GM12864 (cell line): Measurements from ENCODE around the gene RSPH9.
A peak's percentile ranks its signal among the peaks of the same experiment; 100 is the strongest.

Source experiments
- DNase-seq: peaks from one replicate; pipeline ENCODE4 v3.0.0-alpha.2; 2011; ENCODE audit warnings: low read depth
- H3K4me3 ChIP-seq: 2 replicates; pipeline ENCODE4 v1.5.1; 2011; ENCODE audit warnings: mild to moderate bottlenecking, low read depth, low read length, control low read depth
- CTCF ChIP-seq: IDR thresholded peaks from 2 replicates; pipeline ENCODE4 v1.5.1; 2011; ENCODE audit warnings: low read depth, mild to moderate bottlenecking, moderate library complexity, low read length, control low read depth, inconsistent platforms; ENCODE audit errors: missing control alignments

The RSPH9 gene

DNA sequence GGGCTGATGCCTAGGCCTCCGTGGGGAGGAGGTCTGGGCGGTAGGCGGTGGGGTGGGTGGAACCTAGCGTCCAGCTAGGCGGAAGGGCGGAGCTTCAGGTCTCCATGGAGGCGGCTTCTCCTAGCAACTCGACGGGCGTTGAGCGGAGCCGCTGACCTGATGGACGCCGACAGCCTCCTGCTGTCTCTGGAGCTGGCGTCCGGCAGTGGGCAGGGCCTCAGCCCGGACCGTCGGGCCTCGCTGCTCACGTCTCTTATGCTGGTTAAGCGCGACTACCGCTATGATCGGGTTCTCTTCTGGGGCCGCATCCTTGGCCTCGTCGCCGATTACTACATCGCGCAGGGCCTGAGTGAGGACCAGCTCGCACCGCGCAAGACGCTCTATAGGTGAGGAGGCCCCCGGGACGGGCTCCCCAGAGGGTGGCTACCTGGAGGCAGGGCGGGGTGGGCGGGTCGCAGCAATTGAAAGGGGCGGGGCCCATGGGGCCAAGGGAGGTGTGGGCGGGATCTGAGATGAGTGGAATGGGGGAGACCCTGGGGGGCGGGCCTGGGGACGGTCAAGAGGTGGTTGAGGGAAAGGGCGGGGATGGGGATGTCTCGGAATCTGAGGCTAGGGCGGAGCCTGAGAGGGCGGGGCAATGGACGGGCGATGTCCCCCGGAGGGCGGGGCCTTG, at the start of gene RSPH9:
Gene RSPH9 (plus strand): TSS at position 97 of the 673 bp plus-strand sequence. CDS start 63 bp downstream, at position 160.
- peak within 1 kb of the TSS; percentile 30 for H3K4me3 ChIP-seq
- DNase-seq, result no peak
- no peak for TF ChIP-seq CTCF

- TF ChIP-seq CTCF, result no peak
- DNase-seq, result no peak
- H3K4me3 ChIP-seq, result no peak overlapping the region
Measured at GRCh38 chr6:43600595-43600994, 44.2 kb upstream of the RSPH9 start.

DNA sequence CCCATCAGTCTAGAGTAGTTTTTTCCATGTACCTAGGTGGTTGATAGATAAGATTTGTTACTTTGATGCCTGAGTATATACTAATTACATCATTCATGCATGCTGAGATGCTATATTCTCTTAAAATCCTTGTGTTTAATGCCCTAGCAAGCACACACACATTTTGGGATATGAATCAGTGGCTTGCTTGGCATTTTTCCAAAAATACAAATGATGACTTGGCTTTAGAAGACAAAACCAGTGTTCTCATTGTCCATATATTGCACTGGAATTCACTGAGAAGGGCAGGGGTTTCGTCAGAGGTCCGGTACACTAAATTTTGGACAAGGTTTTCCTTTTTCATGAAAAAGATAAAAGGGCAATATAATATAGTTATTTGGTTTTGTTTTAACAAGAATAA, 40.7 kb upstream of the RSPH9 start:
- no peak overlapping the region for H3K4me3 ChIP-seq
- DNase-seq, result no peak
- no peak for TF ChIP-seq CTCF

DNA sequence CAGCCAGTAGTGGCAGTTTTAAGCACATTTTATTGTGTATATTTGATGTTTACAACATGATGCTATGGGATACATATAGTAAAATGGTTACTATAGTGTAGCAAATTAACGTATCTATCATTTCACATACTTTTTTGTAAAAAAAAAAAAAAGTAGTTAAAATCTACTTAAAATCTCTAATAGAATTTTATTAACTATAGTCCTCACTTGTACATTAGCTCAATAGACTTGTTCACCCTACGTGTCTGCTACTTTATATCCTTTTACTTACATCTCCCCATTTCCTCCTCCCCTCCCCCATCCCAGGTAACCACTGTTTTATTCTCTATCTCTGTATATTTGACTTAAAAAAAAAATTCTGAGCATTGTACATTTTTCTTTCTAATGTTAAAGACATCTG, 38.8 kb upstream of the RSPH9 start:
- no peak for DNase-seq
- H3K4me3 ChIP-seq, result no peak overlapping the region
- TF ChIP-seq CTCF, result no peak

GRCh38 chr6:43608310-43608763, 36.5 kb upstream of the RSPH9 start:
- H3K4me3 ChIP-seq, result no peak overlapping the region
- peak; percentile 93 for TF ChIP-seq CTCF
- no peak for DNase-seq

GRCh38 chr6:43608807-43609206, 36.0 kb upstream of the RSPH9 start:
- no peak for TF ChIP-seq CTCF
- DNase-seq, result no peak
- H3K4me3 ChIP-seq, result no peak overlapping the region

DNA sequence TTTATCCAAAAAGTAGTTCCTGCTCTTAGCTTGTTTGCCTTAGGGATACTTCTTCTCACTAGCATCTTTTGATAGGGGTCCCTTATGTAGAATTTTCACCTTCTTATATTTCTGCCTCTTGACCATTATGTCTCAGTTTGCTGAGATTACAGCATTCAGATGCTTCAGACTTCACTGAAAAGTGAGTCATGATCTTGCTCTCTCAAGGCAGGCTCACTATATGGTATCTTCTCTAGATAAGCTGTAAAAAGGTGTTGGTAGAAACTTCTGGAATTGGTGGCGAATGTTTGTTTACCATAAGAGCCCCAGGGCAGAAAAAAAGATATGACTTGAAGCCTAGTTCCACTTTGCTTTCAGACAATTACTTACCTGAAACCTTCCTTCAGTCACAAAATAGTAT, 35.4 kb upstream of the RSPH9 start:
- H3K4me3 ChIP-seq, result no peak overlapping the region
- no peak for DNase-seq
- no peak for TF ChIP-seq CTCF
